ENCODE results near the gene BEAN1. TPM values are rescaled to one million over a fixed set of nuclear protein-coding genes. Genes with fewer than 3 reads are reported as not detected.

The BEAN1 gene
- total and polyA plus RNA-seq, 9 of the 15 experiments (the other 6 are each of a cell fraction or from before 2014, with no cell fraction given), result not detected

DNA sequence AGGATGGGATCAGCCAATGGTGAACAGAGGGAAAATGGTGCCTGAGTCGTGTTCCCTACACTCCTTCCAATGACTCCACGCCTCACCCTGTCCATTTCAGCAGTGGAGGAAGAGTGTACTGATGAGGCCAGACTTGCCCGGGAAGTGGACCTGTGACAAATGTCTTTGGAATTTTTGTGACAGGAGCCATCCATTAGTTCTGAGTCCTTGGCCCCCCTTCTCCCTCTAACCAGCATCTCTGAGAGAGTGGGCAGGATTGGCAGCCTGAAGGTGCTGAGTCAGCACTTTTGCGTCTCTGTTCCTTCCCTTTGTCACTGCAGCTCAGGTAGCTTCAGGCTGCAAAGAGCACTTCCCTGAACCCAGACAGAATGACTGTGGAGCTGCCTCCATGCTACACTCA, 30.8 kb downstream of the BEAN1 start:
- no peak for DNase-seq (ENCODE audit: extremely low read depth in 1 of 4, low spot score in 3 of 4)
- CTCF ChIA-PET (ENCODE audit: low intra/inter-chr PET ratio), result no interaction called here
- in situ Hi-C loops (cut with MboI), result no loop called here
- no peaks in the 10 kb centered on the region for H3K79me2 ChIP-seq (ENCODE audit: control insufficient read depth, insufficient read depth, low read length)
- POLR2A ChIA-PET, result no interaction called here
- H2AFZ ChIP-seq (ENCODE audit: low read depth, low read length), result no peak overlapping the region
- H3K9ac ChIP-seq (ENCODE audit: insufficient read depth in 1 of 2, low read depth in 2 of 2, low read length in 2 of 2), result no peak overlapping the region
- H3K4me1 ChIP-seq (replicated peaks in 1 of 2; ENCODE audit: control insufficient read depth in 2 of 2, insufficient read depth in 2 of 2, low read length in 2 of 2), result no peaks in the 10 kb centered on the region
- H3K27me3 ChIP-seq (ENCODE audit: control insufficient read depth in 2 of 2, insufficient read depth in 2 of 2, low read length in 2 of 2), result peaks cover 2 to 10% of the 10 kb centered on the region in 2 experiments
- BruUV-seq (replicated peaks), result no TSS peak
- no peak for ATAC-seq
- 0 out of 2 replicates have a peak, but pooled peaks cover 1% of the 10 kb centered on the region for H4K20me1 ChIP-seq (replicated peaks; ENCODE audit: control insufficient read depth, insufficient read depth, low read length)
- H3K27ac ChIP-seq (ENCODE audit: extremely low read depth, low read depth, low read length), result no peak overlapping the region
- intact Hi-C loops (cut with micrococcal nuclease), result no loop called here
- no peak overlapping the region for H3K4me3 ChIP-seq
- no peak for FAIRE-seq
- no peak overlapping the region for H3K4me2 ChIP-seq (ENCODE audit: insufficient read depth, low read length)
- no peaks in the 10 kb centered on the region for H3K9me3 ChIP-seq (replicated peaks; ENCODE audit: control insufficient read depth, insufficient read depth, low read depth, low read length)
- 11% methylated on average over 4 of the region's 4 CpGs for WGBS (ENCODE audit: insufficient coverage, low coverage, missing lambda C conversion rate)
- H3K36me3 ChIP-seq (ENCODE audit: control insufficient read depth, insufficient read depth, low read length), result no peaks in the 10 kb centered on the region
- H3K9me1 ChIP-seq (ENCODE audit: control insufficient read depth, insufficient read depth, low read length), result peaks cover 4% of the 10 kb centered on the region
- peak; percentile 100 for TF ChIP-seq MAFK (IDR thresholded peaks at IDR 0.05; ENCODE audit: low read length)
- TF ChIP-seq ZNF224 (CRISPR knock-in tag; IDR thresholded peaks at IDR 0.05), result no peak
- TF ChIP-seq XRCC4 (IDR thresholded peaks at IDR 0.05; ENCODE audit: extremely low read depth, insufficient read depth, insufficient read length), result no peak
- peak; percentile 36; the same call in 1 of the 2 replicates for TF ChIP-seq NFE2 (IDR thresholded peaks at IDR 0.05; ENCODE audit: low read depth)
- TF ChIP-seq ZNF316 (IDR thresholded peaks at IDR 0.05), result peak; percentile 99
- TF ChIP-seq LEF1 (IDR thresholded peaks at IDR 0.05), result no peak
- peak; percentile 99 for TF ChIP-seq C11orf30 (IDR thresholded peaks at IDR 0.05; ENCODE audit: low read depth)
- no peak for TF ChIP-seq HMG20B (CRISPR knock-in tag; IDR thresholded peaks at IDR 0.05)
- TF ChIP-seq, protein P1, sequence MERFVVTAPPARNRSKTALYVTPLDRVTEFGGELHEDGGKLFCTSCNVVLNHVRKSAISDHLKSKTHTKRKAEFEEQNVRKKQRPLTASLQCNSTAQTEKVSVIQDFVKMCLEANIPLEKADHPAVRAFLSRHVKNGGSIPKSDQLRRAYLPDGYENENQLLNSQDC (CRISPR knock-in tag; IDR thresholded peaks at IDR 0.05), result no peak
- TF ChIP-seq, protein P2, sequence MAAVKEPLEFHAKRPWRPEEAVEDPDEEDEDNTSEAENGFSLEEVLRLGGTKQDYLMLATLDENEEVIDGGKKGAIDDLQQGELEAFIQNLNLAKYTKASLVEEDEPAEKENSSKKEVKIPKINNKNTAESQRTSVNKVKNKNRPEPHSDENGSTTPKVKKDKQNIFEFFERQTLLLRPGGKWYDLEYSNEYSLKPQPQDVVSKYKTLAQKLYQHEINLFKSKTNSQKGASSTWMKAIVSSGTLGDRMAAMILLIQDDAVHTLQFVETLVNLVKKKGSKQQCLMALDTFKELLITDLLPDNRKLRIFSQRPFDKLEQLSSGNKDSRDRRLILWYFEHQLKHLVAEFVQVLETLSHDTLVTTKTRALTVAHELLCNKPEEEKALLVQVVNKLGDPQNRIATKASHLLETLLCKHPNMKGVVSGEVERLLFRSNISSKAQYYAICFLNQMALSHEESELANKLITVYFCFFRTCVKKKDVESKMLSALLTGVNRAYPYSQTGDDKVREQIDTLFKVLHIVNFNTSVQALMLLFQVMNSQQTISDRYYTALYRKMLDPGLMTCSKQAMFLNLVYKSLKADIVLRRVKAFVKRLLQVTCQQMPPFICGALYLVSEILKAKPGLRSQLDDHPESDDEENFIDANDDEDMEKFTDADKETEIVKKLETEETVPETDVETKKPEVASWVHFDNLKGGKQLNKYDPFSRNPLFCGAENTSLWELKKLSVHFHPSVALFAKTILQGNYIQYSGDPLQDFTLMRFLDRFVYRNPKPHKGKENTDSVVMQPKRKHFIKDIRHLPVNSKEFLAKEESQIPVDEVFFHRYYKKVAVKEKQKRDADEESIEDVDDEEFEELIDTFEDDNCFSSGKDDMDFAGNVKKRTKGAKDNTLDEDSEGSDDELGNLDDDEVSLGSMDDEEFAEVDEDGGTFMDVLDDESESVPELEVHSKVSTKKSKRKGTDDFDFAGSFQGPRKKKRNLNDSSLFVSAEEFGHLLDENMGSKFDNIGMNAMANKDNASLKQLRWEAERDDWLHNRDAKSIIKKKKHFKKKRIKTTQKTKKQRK (IDR thresholded peaks at IDR 0.05; ENCODE audit: borderline replicate concordance, low read depth, low read length), result no peak
- no peak for TF ChIP-seq FOXP1 (CRISPR knock-in tag; IDR thresholded peaks at IDR 0.05)
- TF ChIP-seq MAFG (tag; conservative IDR thresholded peaks at IDR 0.05), result peak; percentile 98
- no peak for TF ChIP-seq ZNF274 (IDR thresholded peaks at IDR 0.05; ENCODE audit: borderline replicate concordance, low read depth, low read length)
- no peak for TF ChIP-seq HIVEP1 (CRISPR knock-in tag; IDR thresholded peaks at IDR 0.05)
- TF ChIP-seq, protein P3, sequence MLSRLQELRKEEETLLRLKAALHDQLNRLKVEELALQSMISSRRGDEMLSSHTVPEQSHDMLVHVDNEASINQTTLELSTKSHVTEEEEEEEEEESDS (CRISPR knock-in tag; IDR thresholded peaks at IDR 0.05), result no peak
- no peak for TF ChIP-seq ZNF639 (CRISPR knock-in tag; conservative IDR thresholded peaks at IDR 0.05 in 1 of 2, IDR thresholded peaks at IDR 0.05 in 1 of 2)

All from K562 (cell line).